Subcutaneous adipose tissue (tissue), 4 donors: ENCODE measurements around the gene GRIA2. TPM values are rescaled to one million over a fixed set of nuclear protein-coding genes. Genes with fewer than 3 reads are reported as not detected.

ENCODE experiments used
- total RNA-seq, 4 donors: library from RNA; depleted of rRNA; stranded (reverse); fragments of >200 nt; gene quantifications; one replicate each; pipeline ENCODE4 v1.1.0, GENCODE V29; 2016
- TF ChIP-seq, protein P1 (sequence below): fragments of 450-650 bp; IDR thresholded peaks from one replicate; pipeline ENCODE4 v1.5.1; 2016; ENCODE audit warnings: low read depth, mild to moderate bottlenecking, control low read depth, antibody characterized with exemption, moderate library complexity

GRIA2 gene
- total RNA-seq, 4 donors from 2014 or later: not detected

- TF ChIP-seq, protein P1, sequence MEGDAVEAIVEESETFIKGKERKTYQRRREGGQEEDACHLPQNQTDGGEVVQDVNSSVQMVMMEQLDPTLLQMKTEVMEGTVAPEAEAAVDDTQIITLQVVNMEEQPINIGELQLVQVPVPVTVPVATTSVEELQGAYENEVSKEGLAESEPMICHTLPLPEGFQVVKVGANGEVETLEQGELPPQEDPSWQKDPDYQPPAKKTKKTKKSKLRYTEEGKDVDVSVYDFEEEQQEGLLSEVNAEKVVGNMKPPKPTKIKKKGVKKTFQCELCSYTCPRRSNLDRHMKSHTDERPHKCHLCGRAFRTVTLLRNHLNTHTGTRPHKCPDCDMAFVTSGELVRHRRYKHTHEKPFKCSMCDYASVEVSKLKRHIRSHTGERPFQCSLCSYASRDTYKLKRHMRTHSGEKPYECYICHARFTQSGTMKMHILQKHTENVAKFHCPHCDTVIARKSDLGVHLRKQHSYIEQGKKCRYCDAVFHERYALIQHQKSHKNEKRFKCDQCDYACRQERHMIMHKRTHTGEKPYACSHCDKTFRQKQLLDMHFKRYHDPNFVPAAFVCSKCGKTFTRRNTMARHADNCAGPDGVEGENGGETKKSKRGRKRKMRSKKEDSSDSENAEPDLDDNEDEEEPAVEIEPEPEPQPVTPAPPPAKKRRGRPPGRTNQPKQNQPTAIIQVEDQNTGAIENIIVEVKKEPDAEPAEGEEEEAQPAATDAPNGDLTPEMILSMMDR: no peak
Measured at GRCh38 chr4:157290622-157291021, 70.1 kb downstream of the GRIA2 start.

GRCh38 chr4:157291071-157291470 lies 70.5 kb downstream of the GRIA2 start:
- TF ChIP-seq, protein P1: no peak

DNA sequence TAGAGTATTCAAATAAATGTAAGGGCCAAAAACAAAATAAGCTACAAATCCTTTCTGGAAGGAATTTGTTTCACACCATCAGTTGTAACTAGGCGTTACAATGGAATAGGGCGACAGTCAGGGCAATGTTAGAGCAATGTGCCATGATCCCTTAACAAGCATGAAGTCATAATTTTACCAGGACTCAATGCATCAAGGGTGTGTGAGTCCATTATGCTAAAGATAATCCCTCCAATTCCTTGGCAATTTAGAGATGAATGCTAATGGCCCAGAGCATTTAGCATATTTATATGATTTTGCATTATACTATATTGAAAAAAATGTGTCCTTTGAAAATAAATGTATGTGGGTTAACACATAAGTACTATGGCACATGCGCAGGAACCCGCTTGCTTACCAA lies 73.1 kb downstream of the GRIA2 start:
- TF ChIP-seq, protein P1: no peak

DNA sequence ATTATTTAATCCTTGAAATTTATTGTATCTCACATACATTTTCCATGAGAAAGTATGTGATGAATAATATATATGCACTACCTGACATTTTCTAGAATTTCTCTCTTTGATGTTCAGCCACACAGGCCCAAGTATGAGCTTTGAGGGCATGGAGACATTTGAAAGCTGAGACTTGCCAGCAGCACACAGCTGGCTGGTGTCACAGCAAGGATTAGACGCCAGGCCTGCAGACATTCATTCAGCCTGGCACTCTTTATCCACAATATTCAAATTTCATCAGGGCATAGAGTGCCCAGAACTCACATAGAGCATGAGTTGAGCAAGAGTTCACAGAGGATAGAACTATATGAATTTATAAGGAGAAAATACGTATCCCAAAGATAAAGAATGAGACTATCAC lies 74.0 kb downstream of the GRIA2 start:
- TF ChIP-seq, protein P1: no peak

DNA sequence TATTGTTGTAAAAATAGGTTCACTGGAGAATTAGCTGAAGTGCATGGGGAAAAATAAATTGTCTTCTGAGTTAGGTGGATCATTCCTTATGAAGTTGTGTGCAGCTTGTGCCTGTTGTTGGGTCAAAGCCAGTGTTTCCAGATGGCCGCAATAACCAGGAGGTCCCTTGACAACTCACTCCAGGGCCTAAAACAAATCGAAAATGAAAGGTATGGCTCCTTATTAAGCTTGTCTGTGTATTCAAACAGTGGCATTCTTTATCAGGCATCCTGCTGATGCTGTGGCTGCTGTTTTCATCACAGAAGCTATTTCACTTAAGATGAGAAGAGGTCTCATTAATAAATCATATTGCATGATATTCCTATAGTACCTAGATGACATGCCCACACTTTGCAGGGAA lies 80.2 kb downstream of the GRIA2 start:
- TF ChIP-seq, protein P1: no peak

DNA sequence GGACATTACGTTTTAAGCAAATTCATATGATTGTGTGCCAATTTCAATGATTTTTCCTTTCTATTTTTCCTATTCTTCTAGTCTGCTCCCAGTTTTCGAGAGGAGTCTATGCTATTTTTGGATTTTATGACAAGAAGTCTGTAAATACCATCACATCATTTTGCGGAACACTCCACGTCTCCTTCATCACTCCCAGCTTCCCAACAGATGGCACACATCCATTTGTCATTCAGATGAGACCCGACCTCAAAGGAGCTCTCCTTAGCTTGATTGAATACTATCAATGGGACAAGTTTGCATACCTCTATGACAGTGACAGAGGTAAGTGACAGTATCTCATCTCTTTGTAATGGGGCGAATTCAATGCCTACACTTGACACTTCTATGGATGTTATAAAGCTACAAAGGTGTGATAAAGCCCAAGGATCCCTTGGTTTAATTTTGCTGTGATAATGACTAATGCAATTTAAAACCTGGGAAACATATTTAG lies 83.0 kb downstream of the GRIA2 start:
- TF ChIP-seq, protein P1: no peak

GRCh38 chr4:157304769-157305168 lies 84.2 kb downstream of the GRIA2 start:
- TF ChIP-seq, protein P1: no peak
